Spleen (tissue), 11 donors: ENCODE measurements around the gene MCCD1. TPM values are rescaled to one million over a fixed set of nuclear protein-coding genes. Genes with fewer than 3 reads are reported as not detected.

Experiments used
- DNase-seq: peaks from one replicate; pipeline ENCODE4 v3.0.0-alpha.2; 2020
- H3K27ac ChIP-seq, 8 donors: fragments of 200-600 bp; sonication (generic) in 7 of 8; 1 replicate in 4 of 8; 2 replicates in 4 of 8; pipeline versions ENCODE4 v1.5.0 to v1.8.0; 2016 to 2021; ENCODE audit warnings: inconsistent platforms in 4 of 8, mild to moderate bottlenecking in 4 of 8, moderate library complexity in 1 of 8
- H3K27me3 ChIP-seq, 7 donors: fragments of 200-600 bp; sonication (generic) in 6 of 7; replicated peaks in 1 of 7; 1 replicate in 4 of 7; 2 replicates in 3 of 7; pipeline versions ENCODE4 v1.5.0 to v1.8.0; 2016 to 2021; ENCODE audit warnings: inconsistent platforms in 3 of 7, mild to moderate bottlenecking in 1 of 7
- H3K36me3 ChIP-seq, 6 donors: fragments of 200-600 bp; sonication (generic) in 5 of 6; 1 replicate in 4 of 6; 2 replicates in 2 of 6; pipeline versions ENCODE4 v1.5.0 to v1.8.0; 2016 to 2021; ENCODE audit warnings: inconsistent platforms in 2 of 6
- H3K4me1 ChIP-seq, 6 donors: fragments of 200-600 bp; sonication (generic) in 5 of 6; 1 replicate in 3 of 6; 2 replicates in 3 of 6; pipeline versions ENCODE4 v1.5.0 to v1.8.0; 2016 to 2021; ENCODE audit warnings: inconsistent platforms in 3 of 6
- H3K4me3 ChIP-seq, 8 donors: fragments of 200-600 bp; sonication (generic) in 7 of 8; 1 replicate in 4 of 8; 2 replicates in 4 of 8; pipeline versions ENCODE4 v1.5.0 to v1.8.0; 2016 to 2021; ENCODE audit warnings: inconsistent platforms in 4 of 8, mild to moderate bottlenecking in 4 of 8, moderate library complexity in 2 of 8
- H3K9me3 ChIP-seq, 8 donors: fragments of 200-600 bp; sonication (generic) in 7 of 8; 1 replicate in 4 of 8; 2 replicates in 4 of 8; pipeline versions ENCODE4 v1.5.0 to v1.8.0; 2016 to 2021; ENCODE audit warnings: inconsistent platforms in 4 of 8
- CTCF ChIP-seq, 11 experiments: fragments of 200-600 bp in 7 of 11; fragments of 450-650 bp in 4 of 11; sonication (generic) in 4 of 11; IDR thresholded peaks in 8 of 11; conservative IDR thresholded peaks in 3 of 11; 1 replicate in 7 of 11; 2 replicates in 4 of 11; pipeline versions ENCODE4 v1.4.0 to v1.8.0; 2016 to 2021; ENCODE audit warnings: antibody characterized with exemption in 11 of 11, inconsistent platforms in 4 of 11, mild to moderate bottlenecking in 1 of 11
- POLR2A ChIP-seq, 3 donors: fragments of 450-650 bp; IDR thresholded peaks; one replicate each; pipeline ENCODE4 v1.5.1; 2017; ENCODE audit warnings: antibody characterized with exemption in 3 of 3, mild to moderate bottlenecking in 1 of 3
- POLR2AphosphoS5 ChIP-seq, 3 donors: sonication (generic); formaldehyde crosslinking; IDR thresholded peaks; one replicate each; pipeline ENCODE4 v1.5.1; 2017; ENCODE audit warnings: antibody characterized with exemption in 3 of 3
- WGBS, 5 donors: extraction: QIAGEN DNeasy Blood & Tissue Kit in 3 of 5; methylation state at CpG; one replicate each; pipeline versions ENCODE4 v1.1.5 to v1.1.7; 2013 to 2018; 5-methylcytosine and 5-hydroxymethylcytosine counted together
- intact Hi-C: fragments of 100-400 bp; cut with DNase I; formaldehyde crosslinking; loops from one replicate; pipeline ENCODE4 v1.15.0; 2023; ENCODE audit warnings: low total_unique reads
- polyA plus RNA-seq, 3 donors: library from polyadenylated mRNA; stranded (reverse); fragments of 200-250 nt; gene quantifications; one replicate each; pipeline ENCODE4 v1.2.1, GENCODE V29; 2013
- total RNA-seq, 7 donors: library from RNA; depleted of rRNA in 3 of 7; stranded (reverse); fragments of >200 nt in 3 of 7; fragmentation: NEBNext Ultra II Directional in 4 of 7; extraction: Animal tissue kit (Norgen Biotek cat#: 25700) in 4 of 7; gene quantifications; one replicate each; pipeline versions ENCODE4 v1.1.0 to v1.2.1, GENCODE V29; 2016 to 2021
- donor health status: healthy with polysubstance abuse.
- donor health status: DM: no; HTN: no; CAD: no; lungs with moderate emphysema.
- donor health status: DM: no; HTN: no; CAD: no.
- donor health status: Bipolar disorder and iron deficiency.
- donor health status: healthy.
- donor health status: DM: no; HTN: no; CAD: no.
- donor health status: DM: yes; HTN: yes; CAD: no.

The MCCD1 gene
- total and polyA plus RNA-seq, 10 donors = not detected

DNA sequence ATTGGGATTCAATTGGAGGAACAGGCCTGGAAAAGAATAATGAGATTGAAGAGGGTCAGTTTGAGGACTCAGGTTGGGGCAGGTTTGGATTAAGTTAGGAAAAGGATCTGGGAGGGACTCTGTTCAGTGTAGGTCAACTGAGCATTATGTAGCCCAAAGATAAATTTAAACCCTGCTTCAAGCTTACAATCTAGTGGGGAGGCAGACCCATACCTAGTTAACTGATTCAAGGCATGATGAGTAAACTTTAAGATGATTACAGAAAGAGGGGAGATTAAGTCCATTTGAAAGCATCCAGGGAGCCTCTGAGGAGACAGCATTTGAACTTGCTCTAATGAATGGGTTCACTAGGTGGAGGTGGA, 31.9 kb downstream of the MCCD1 start:
- H3K36me3 ChIP-seq = peaks cover 0 to 20% (median 0%) of the 10 kb centered on the region in 6 donors
- TF ChIP-seq POLR2A (IDR thresholded peaks at IDR 0.05) (no peak), CTCF (IDR thresholded peaks at IDR 0.05 in 8 of 11, conservative IDR thresholded peaks at IDR 0.05 in 3 of 11) (no peak), POLR2AphosphoS5 (IDR thresholded peaks at IDR 0.05) (no peak)
- peak overlapping the region; percentile 75 to 92 (median 90) for H3K27ac ChIP-seq
- intact Hi-C loops = no loop called here
- no peaks in the 10 kb centered on the region for H3K9me3 ChIP-seq
- H3K27me3 ChIP-seq = no peaks in the 10 kb centered on the region
- H3K4me1 ChIP-seq = peaks cover 75 to 100% (median 83%) of the 10 kb centered on the region in 6 donors
- no peak for DNase-seq
- peak overlapping the region in 2 of 8 donors; percentile 26 to 64 for H3K4me3 ChIP-seq

- Histone ChIP-seq H3K36me3 (no peaks in the 10 kb centered on the region), H3K27me3 (no peaks in the 10 kb centered on the region), H3K4me3 (no peak overlapping the region), H3K27ac (peak overlapping the region; percentile 31 to 98 (median 64)), H3K9me3 (no peaks in the 10 kb centered on the region), H3K4me1 (peaks cover 47 to 98% (median 65%) of the 10 kb centered on the region in 6 donors)
- intact Hi-C loops = no loop called here
- no peak for DNase-seq
- TF ChIP-seq POLR2A (IDR thresholded peaks at IDR 0.05) (no peak), CTCF (IDR thresholded peaks at IDR 0.05 in 8 of 11, conservative IDR thresholded peaks at IDR 0.05 in 3 of 11) (no peak), POLR2AphosphoS5 (IDR thresholded peaks at IDR 0.05) (no peak)
- 39 to 56% (median 42%) methylated on average over 9 of the region's 9 CpGs for WGBS, 5 donors
Measured at GRCh38 chr6:31567531-31568370, 39.0 kb downstream of the MCCD1 start.

DNA sequence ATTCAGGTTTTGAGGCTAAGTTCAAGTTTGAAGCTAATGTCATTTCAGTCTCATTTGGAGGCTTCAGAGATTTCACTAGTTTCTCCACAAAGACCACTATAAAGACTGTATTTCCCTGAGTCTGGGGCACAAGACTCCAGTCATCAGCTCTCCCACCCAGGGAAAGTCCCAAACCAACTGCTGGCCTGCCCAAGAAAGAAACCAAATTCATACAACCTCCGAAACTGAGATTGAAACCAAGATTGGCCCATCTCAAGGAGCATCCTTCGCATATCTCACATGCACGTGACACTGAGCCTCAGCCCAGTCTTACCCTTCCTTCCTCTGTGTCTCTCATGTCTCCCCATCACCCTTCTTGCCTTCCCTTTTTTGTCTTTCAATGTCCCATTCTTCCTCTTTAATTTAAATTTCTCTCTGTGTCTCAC, 39.8 kb downstream of the MCCD1 start:
- Histone ChIP-seq H3K27me3 (no peaks in the 10 kb centered on the region), H3K4me3 (no peak overlapping the region), H3K27ac (peak overlapping the region; percentile 21 to 98 (median 64)), H3K36me3 (no peaks in the 10 kb centered on the region), H3K4me1 (peaks cover 39 to 98% (median 65%) of the 10 kb centered on the region in 6 donors), H3K9me3 (no peaks in the 10 kb centered on the region)
- WGBS, 5 donors = 15 to 28% (median 18%) methylated on average over 3 of the region's 3 CpGs
- intact Hi-C loops = no loop called here
- TF ChIP-seq POLR2A (IDR thresholded peaks at IDR 0.05) (no peak), POLR2AphosphoS5 (IDR thresholded peaks at IDR 0.05) (peak in 1 of 3 donors; percentile 81)
- DNase-seq = peak; percentile 84

GRCh38 chr6:31569861-31570536, 41.2 kb downstream of the MCCD1 start:
- Histone ChIP-seq H3K4me3 (peak overlapping the region in 1 of 8 donors; percentile 17), H3K36me3 (no peaks in the 10 kb centered on the region), H3K4me1 (peaks cover 41 to 98% (median 71%) of the 10 kb centered on the region in 6 donors), H3K27me3 (no peaks in the 10 kb centered on the region), H3K27ac (peak overlapping the region in 7 of 8 donors; percentile 21 to 98 (median 65)), H3K9me3 (no peaks in the 10 kb centered on the region)
- intact Hi-C loops = no loop called here
- no peak for TF ChIP-seq CTCF (IDR thresholded peaks at IDR 0.05 in 8 of 11, conservative IDR thresholded peaks at IDR 0.05 in 3 of 11)
- TF ChIP-seq POLR2AphosphoS5 (IDR thresholded peaks at IDR 0.05) = no peak
- TF ChIP-seq POLR2A (IDR thresholded peaks at IDR 0.05) = no peak
- WGBS, 5 donors = 73 to 83% (median 76%) methylated on average over 1 of the region's 1 CpG
- DNase-seq = peak; percentile 22
